Left ventricle myocardium inferior (tissue), 1 donor: ENCODE results near the gene MANEAL. TPM values are rescaled to one million over a fixed set of nuclear protein-coding genes. Genes with fewer than 3 reads are reported as not detected.

Source experiments
- DNase-seq: peaks from one replicate; pipeline ENCODE4 v3.0.0-alpha.2; 2020
- H3K27ac ChIP-seq: fragments of 200-600 bp; replicated peaks from 2 replicates; pipeline ENCODE4 v1.8.0; 2021
- H3K27me3 ChIP-seq: fragments of 200-600 bp; 2 replicates; pipeline ENCODE4 v1.8.0; 2021; ENCODE audit warnings: low read depth
- H3K36me3 ChIP-seq: fragments of 200-600 bp; 2 replicates; pipeline ENCODE4 v1.8.0; 2021
- H3K4me1 ChIP-seq: fragments of 200-600 bp; 2 replicates; pipeline ENCODE4 v1.8.0; 2021
- H3K4me3 ChIP-seq: fragments of 200-600 bp; 2 replicates; pipeline ENCODE4 v1.8.0; 2021; ENCODE audit warnings: mild to moderate bottlenecking, moderate library complexity
- H3K9me3 ChIP-seq: fragments of 200-600 bp; replicated peaks from 2 replicates; pipeline ENCODE4 v1.8.0; 2021
- intact Hi-C: fragments of 100-400 bp; cut with micrococcal nuclease; formaldehyde crosslinking; loops from one replicate; pipeline ENCODE4 v1.11.0; 2022
- total RNA-seq: library from RNA; stranded (reverse); fragmentation: NEBNext Ultra II Directional; extraction: Animal tissue kit (Norgen Biotek cat#: 25700); gene quantifications from one replicate; pipeline ENCODE4 v1.2.1, GENCODE V29; 2021
- TF ChIP-seq, protein P1 (sequence below): fragments of 200-600 bp; IDR thresholded peaks from 2 replicates; pipeline ENCODE4 v1.8.0; 2021; ENCODE audit warnings: antibody characterized with exemption, mild to moderate bottlenecking, borderline replicate concordance
- donor health status: DM: no; HTN: yes; CAD: no; lungs with severe emphysema.

MANEAL gene
- total RNA-seq, 1 donor from 2014 or later: 1.9 TPM

DNA sequence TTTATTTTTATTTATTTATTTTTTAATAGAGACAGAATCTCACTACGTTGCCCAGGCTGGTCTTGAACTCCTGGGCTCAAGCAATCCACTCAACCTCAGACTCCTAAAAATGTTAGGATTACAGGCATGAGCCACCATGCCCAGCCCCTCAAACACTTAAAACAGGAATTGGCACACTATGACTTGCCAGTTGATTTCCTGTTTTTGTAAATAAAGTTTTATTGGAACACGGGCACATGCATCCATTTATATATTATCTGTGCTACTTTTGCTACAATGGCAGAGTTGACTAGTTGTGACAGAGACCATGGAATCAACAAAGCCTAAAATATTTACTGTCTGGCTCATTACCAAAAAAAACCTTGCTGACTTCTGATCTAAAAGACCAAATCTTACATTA, 30.4 kb downstream of the MANEAL start:
- TF ChIP-seq, protein P1, sequence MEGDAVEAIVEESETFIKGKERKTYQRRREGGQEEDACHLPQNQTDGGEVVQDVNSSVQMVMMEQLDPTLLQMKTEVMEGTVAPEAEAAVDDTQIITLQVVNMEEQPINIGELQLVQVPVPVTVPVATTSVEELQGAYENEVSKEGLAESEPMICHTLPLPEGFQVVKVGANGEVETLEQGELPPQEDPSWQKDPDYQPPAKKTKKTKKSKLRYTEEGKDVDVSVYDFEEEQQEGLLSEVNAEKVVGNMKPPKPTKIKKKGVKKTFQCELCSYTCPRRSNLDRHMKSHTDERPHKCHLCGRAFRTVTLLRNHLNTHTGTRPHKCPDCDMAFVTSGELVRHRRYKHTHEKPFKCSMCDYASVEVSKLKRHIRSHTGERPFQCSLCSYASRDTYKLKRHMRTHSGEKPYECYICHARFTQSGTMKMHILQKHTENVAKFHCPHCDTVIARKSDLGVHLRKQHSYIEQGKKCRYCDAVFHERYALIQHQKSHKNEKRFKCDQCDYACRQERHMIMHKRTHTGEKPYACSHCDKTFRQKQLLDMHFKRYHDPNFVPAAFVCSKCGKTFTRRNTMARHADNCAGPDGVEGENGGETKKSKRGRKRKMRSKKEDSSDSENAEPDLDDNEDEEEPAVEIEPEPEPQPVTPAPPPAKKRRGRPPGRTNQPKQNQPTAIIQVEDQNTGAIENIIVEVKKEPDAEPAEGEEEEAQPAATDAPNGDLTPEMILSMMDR: no peak
- intact Hi-C loops: no loop called here
- no peaks in the 10 kb centered on the region for H3K9me3 ChIP-seq
- H3K36me3 ChIP-seq: peaks cover 78% of the 10 kb centered on the region
- H3K4me1 ChIP-seq: no peaks in the 10 kb centered on the region
- H3K27me3 ChIP-seq: no peaks in the 10 kb centered on the region
- H3K27ac ChIP-seq: no peak overlapping the region
- DNase-seq: no peak
- no peak overlapping the region for H3K4me3 ChIP-seq

GRCh38 chr1:37825506-37825905, 31.9 kb downstream of the MANEAL start:
- Histone ChIP-seq H3K4me3 (no peak overlapping the region), H3K9me3 (no peaks in the 10 kb centered on the region), H3K4me1 (no peaks in the 10 kb centered on the region), H3K27ac (no peak overlapping the region), H3K36me3 (peaks cover 79% of the 10 kb centered on the region), H3K27me3 (no peaks in the 10 kb centered on the region)
- no peak for DNase-seq
- TF ChIP-seq, protein P1: no peak
- intact Hi-C loops: no loop called here

DNA sequence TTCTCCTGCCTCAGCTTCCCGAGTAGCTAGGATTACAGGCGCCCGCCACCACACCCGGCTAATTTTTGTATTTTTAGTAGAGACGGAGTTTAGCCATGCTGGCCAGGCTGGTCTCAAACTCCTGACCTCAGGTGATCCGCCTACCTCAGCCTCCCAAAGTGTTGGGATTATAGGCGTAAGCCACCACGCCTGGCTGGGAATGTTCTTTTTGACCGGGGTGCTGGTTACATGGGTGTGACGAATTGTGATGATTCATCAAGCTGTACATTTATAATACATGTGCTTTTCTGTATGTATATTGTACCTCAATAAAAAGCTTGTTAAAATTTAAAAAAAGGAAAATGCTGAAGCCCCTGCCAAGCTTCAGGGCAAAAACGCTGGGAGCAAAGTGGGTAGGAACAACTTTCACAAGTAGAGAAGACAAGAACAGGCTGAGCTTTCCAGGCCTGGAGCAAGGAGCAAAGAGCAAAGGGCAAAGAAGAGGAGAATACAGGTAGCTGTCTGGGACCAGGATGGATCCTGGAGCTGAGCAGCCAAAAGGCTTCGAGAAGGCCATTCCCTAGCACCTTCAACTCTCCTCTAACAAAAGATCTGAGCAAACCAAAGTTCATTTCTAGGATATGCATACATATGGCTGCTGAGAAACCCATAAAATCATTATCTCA, 34.9 kb downstream of the MANEAL start:
- intact Hi-C loops: no loop called here
- H3K27me3 ChIP-seq: no peaks in the 10 kb centered on the region
- no peak for DNase-seq
- TF ChIP-seq, protein P1: no peak
- H3K4me1 ChIP-seq: no peaks in the 10 kb centered on the region
- H3K4me3 ChIP-seq: no peak overlapping the region
- H3K27ac ChIP-seq: no peak overlapping the region
- no peaks in the 10 kb centered on the region for H3K9me3 ChIP-seq
- peaks cover 77% of the 10 kb centered on the region for H3K36me3 ChIP-seq

DNA sequence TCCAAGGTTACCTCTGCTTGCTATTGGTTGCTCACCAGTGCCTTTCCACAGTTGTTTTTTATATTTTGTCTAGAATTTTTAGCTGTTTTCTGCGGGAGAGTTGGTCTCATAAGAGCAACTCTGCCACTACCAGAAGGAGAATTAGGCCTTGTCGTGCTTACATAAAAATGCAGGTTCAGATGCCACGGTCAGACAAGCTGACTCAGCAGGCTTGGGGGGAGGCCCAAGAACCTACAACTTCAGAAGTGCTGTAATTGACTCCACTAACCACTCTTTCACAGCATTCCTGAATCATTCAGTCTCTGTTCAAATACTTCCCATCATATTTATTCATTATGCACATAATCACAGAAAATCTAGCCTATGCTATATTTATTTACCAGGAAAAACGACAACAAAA, 37.5 kb downstream of the MANEAL start:
- H3K9me3 ChIP-seq: no peaks in the 10 kb centered on the region
- H3K36me3 ChIP-seq: peaks cover 85% of the 10 kb centered on the region
- no peak overlapping the region for H3K4me3 ChIP-seq
- no peaks in the 10 kb centered on the region for H3K27me3 ChIP-seq
- TF ChIP-seq, protein P1: no peak
- H3K4me1 ChIP-seq: no peaks in the 10 kb centered on the region
- DNase-seq: no peak
- no peak overlapping the region for H3K27ac ChIP-seq
- intact Hi-C loops: no loop called here

DNA sequence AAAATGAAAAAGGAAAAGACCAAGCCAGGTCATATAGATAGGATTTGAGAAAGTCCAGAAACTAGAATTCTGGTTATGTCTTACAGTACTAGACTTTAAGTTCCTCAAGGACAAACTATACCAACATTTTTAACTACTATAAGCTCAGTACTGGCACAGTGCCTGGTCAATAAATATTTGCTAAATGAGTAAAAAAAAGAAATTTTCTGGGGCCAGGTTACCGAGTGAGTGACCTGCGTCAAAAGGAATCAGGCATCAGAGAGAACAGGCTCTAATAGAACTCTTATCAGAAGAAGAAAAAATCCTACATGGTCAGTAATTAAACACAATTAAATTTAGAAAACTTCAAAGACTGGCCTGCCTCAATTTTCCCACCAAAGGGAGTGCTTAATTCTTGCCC, 38.2 kb downstream of the MANEAL start:
- no peak for DNase-seq
- peaks cover 83% of the 10 kb centered on the region for H3K36me3 ChIP-seq
- intact Hi-C loops: no loop called here

More for the DNA sequence above, 38.2 kb downstream of the MANEAL start:
- Histone ChIP-seq H3K27me3 (no peaks in the 10 kb centered on the region), H3K4me3 (no peak overlapping the region), H3K9me3 (no peaks in the 10 kb centered on the region), H3K27ac (no peak overlapping the region), H3K4me1 (no peaks in the 10 kb centered on the region)
- TF ChIP-seq, protein P1: no peak
